C4-2B (cell line): ENCODE results near the gene HNRNPDL.

Experiments
- CTCF ChIP-seq: fragments of 450-650 bp; conservative IDR thresholded peaks from 2 replicates; pipeline ENCODE4 v1.5.1; 2017; ENCODE audit warnings: mild to moderate bottlenecking
- ZFX ChIP-seq: fragments of 450-650 bp; IDR thresholded peaks from 2 replicates; pipeline ENCODE4 v1.6.1; 2017

GRCh38 chr4:82430193-82430963 lies at the start of gene HNRNPDL, which contains the start of gene ENOPH1:
- TF ChIP-seq CTCF, result no peak
- TF ChIP-seq ZFX, result peak; percentile 25; the same call in 1 of the 2 replicates
